Endothelial cell of umbilical vein (primary cell): Measurements from ENCODE around the gene LMCD1. TPM values are rescaled to one million over a fixed set of nuclear protein-coding genes. Genes with fewer than 3 reads are reported as not detected.

Experiments used
- BruUV-seq: library from RNA; stranded (reverse); fragments of 400-500 nt; replicated peaks from 2 replicates; lab custom pipeline; 2021; lab: Mats Ljungman, UMichigan
- CTCF ChIA-PET: fragments of 300-600, 350-600 bp; sonication (Branson Sonifier 250); formaldehyde crosslinking; loops from one replicate; lab custom pipeline; 2021; ENCODE audit warnings: antibody characterized with exemption, inconsistent platforms; lab: Charles Lee
- POLR2A ChIA-PET: fragments of 300-600, 350-600 bp; sonication (Branson Sonifier 250); formaldehyde crosslinking; loops from one replicate; lab custom pipeline; 2021; ENCODE audit warnings: antibody characterized with exemption, inconsistent platforms; lab: Charles Lee
- DNase-seq: peaks from one replicate; pipeline ENCODE4 v3.0.0-alpha.2; 2011; ENCODE audit warnings: low read depth, low spot score
- FAIRE-seq: peaks from 2 replicates; lab custom pipeline; 2011; peaks lifted over from hg19 to GRCh38; lab: Jason Lieb, UNC
- H2AFZ ChIP-seq: 2 replicates; pipeline ENCODE4 v1.6.0; 2012; ENCODE audit warnings: low read depth, low read length, control low read depth, inconsistent platforms
- H3K27ac ChIP-seq: 2 replicates; pipeline ENCODE4 v1.5.1; 2011; ENCODE audit warnings: low read depth, mild to moderate bottlenecking, control low read depth, low read length, moderate library complexity; ENCODE audit not compliant: insufficient read depth
- H3K27me3 ChIP-seq, 2 experiments: 2 replicates each; pipeline versions ENCODE4 v1.6.0 to v1.6.1; 2011; ENCODE audit warnings: low read length in 2 of 2, mixed read lengths in 1 of 2; ENCODE audit not compliant: control insufficient read depth in 2 of 2, insufficient read depth in 2 of 2
- H3K36me3 ChIP-seq, 2 experiments: 2 replicates in 1 of 2; 3 replicates in 1 of 2; pipeline ENCODE4 v1.5.1; 2011; ENCODE audit warnings: low read length in 2 of 2, mild to moderate bottlenecking in 1 of 2, moderate library complexity in 1 of 2; ENCODE audit not compliant: control insufficient read depth in 2 of 2, insufficient read depth in 2 of 2; ENCODE audit errors: extremely low read depth in 1 of 2
- H3K4me1 ChIP-seq: 3 replicates; pipeline ENCODE4 v1.5.1; 2011; ENCODE audit warnings: mild to moderate bottlenecking, low read length; ENCODE audit not compliant: control insufficient read depth, insufficient read depth; ENCODE audit errors: extremely low read depth
- H3K4me2 ChIP-seq: 2 replicates; pipeline ENCODE4 v1.6.1; 2011; ENCODE audit warnings: low read length, control low read depth, mixed read lengths; ENCODE audit not compliant: insufficient read depth
- H3K4me3 ChIP-seq, 3 experiments: fragments of 200-600 bp in 1 of 3; sonication (generic), shearing (Covaris generic) in 1 of 3; replicated peaks in 1 of 3; 2 replicates each; pipeline ENCODE4 v1.5.1; 2011 to 2016; ENCODE audit warnings: control low read depth in 3 of 3, low read length in 3 of 3, mild to moderate bottlenecking in 2 of 3, inconsistent platforms in 1 of 3, low read depth in 1 of 3, moderate library complexity in 1 of 3; ENCODE audit not compliant: insufficient read depth in 1 of 3
- H3K79me2 ChIP-seq: 2 replicates; pipeline ENCODE4 v1.6.0; 2012; ENCODE audit warnings: low read length, inconsistent platforms; ENCODE audit not compliant: control insufficient read depth, insufficient read depth
- H3K9ac ChIP-seq: replicated peaks from 2 replicates; pipeline ENCODE3; 2011; ENCODE audit warnings: low read length, control low read depth; ENCODE audit not compliant: insufficient read depth; ENCODE audit errors: extremely low read depth
- H3K9me1 ChIP-seq: replicated peaks from 3 replicates; pipeline ENCODE4 v1.6.0; 2011; ENCODE audit warnings: mild to moderate bottlenecking, low read length; ENCODE audit not compliant: control insufficient read depth, insufficient read depth; ENCODE audit errors: extremely low read depth
- H3K9me3 ChIP-seq: replicated peaks from 2 replicates; pipeline ENCODE4 v1.5.1; 2012; ENCODE audit warnings: low read length, inconsistent platforms; ENCODE audit not compliant: control insufficient read depth, insufficient read depth
- H4K20me1 ChIP-seq: replicated peaks from 2 replicates; pipeline ENCODE3; 2011; ENCODE audit warnings: mild to moderate bottlenecking, low read length; ENCODE audit not compliant: control insufficient read depth, insufficient read depth; ENCODE audit errors: extremely low read depth
- CTCF ChIP-seq, 2 donors: IDR thresholded peaks; 1 replicate in 1 of 2; 2 replicates in 1 of 2; pipeline ENCODE4 v1.5.1; 2011; ENCODE audit warnings: low read length in 2 of 2, mild to moderate bottlenecking in 2 of 2, moderate library complexity in 2 of 2, control low read depth in 1 of 2, inconsistent platforms in 1 of 2, low read depth in 1 of 2; ENCODE audit not compliant: insufficient read depth in 1 of 2; ENCODE audit errors: extremely low read depth in 1 of 2
- EZH2 ChIP-seq: IDR thresholded peaks from 2 replicates; pipeline ENCODE4 v1.6.1; 2012; ENCODE audit warnings: borderline replicate concordance, low read depth, mild to moderate bottlenecking, moderate library complexity, low read length, inconsistent platforms; ENCODE audit not compliant: severe bottlenecking
- FOS ChIP-seq: IDR thresholded peaks from 2 replicates; pipeline ENCODE4 v1.6.1; 2011; ENCODE audit warnings: mild to moderate bottlenecking, low read length, moderate library complexity, borderline replicate concordance; ENCODE audit not compliant: insufficient read depth
- GATA2 ChIP-seq: IDR thresholded peaks from 2 replicates; pipeline ENCODE4 v1.7.0; 2011; ENCODE audit warnings: low read depth, mild to moderate bottlenecking, moderate library complexity, mixed read lengths, low read length; ENCODE audit not compliant: insufficient read length, insufficient read depth
- JUN ChIP-seq: IDR thresholded peaks from 2 replicates; pipeline ENCODE4 v1.6.1; 2011; ENCODE audit warnings: borderline replicate concordance, low read depth; ENCODE audit not compliant: insufficient read length, insufficient read depth
- MAX ChIP-seq: IDR thresholded peaks from 2 replicates; pipeline ENCODE4 v1.6.1; 2011; ENCODE audit not compliant: insufficient read depth, insufficient read length
- MYC ChIP-seq: IDR thresholded peaks from one replicate; pipeline ENCODE4 v1.6.1; 2011; ENCODE audit warnings: mild to moderate bottlenecking, low read depth, low read length
- POLR2A ChIP-seq: IDR thresholded peaks from 2 replicates; pipeline ENCODE4 v1.6.1; 2012; ENCODE audit warnings: low read depth, mild to moderate bottlenecking, control low read depth, low read length
- POLR2AphosphoS5 ChIP-seq: IDR thresholded peaks from 2 replicates; pipeline ENCODE4 v1.6.1; 2012; ENCODE audit warnings: low read depth, mild to moderate bottlenecking, control low read depth, low read length, moderate library complexity; ENCODE audit not compliant: insufficient read depth
- dilution Hi-C: fragments of 300-500 bp; cut with MboI; formaldehyde crosslinking; loops from one replicate; pipeline ENCODE4 v1.15.0; 2019; ENCODE audit warnings: low sequenced_read_pairs; ENCODE audit not compliant: extremely low pct_ligation_motif_present
- intact Hi-C: fragments of 100-400 bp; cut with micrococcal nuclease; formaldehyde crosslinking; loops from one replicate; pipeline ENCODE4 v1.10.0; 2022
- polyA plus RNA-seq, 4 experiments: library from polyadenylated mRNA; depleted of rRNA in 3 of 4; stranded (reverse) in 3 of 4; unstranded in 1 of 4; fragments of >200 nt; gene quantifications; 2 replicates each; pipeline versions ENCODE4 v1.2.1 to v1.2.3, GENCODE V29; 2011 to 2012; ENCODE audit warnings: missing spikeins in 1 of 4
- total RNA-seq: library from RNA; stranded (reverse); gene quantifications from 2 replicates; pipeline ENCODE4 v1.2.3, GENCODE V29; 2021

Gene LMCD1
- total and polyA plus RNA-seq, 2 donors (not counting 3 experiments of a cell fraction or from before 2014, with no cell fraction given): 7.6 to 14.5 TPM

GRCh38 chr3:8500989-8501370 lies 643 bp upstream of the LMCD1 start:
- intact Hi-C loops: loop anchor here (1.0 to 10.0 kb wide), 7 partner anchors 18 to 626 kb away; no protein-coding TSS in a partner anchor
- DNase-seq: no peak
- ChIA-PET CTCF (interaction anchor here (0.6 to 9.5 kb wide), 22 partner anchors 8 to 199 kb away, joined by 3 to 114 read pairs (median 4); no protein-coding TSS in a partner anchor), POLR2A (interaction anchor here (0.6 to 1.6 kb wide), 5 partner anchors 9 to 84 kb away, joined by 3 to 9 read pairs (median 6); no protein-coding TSS in a partner anchor)
- TSS peak; percentile 85 for BruUV-seq
- TF ChIP-seq POLR2AphosphoS5: no peak
- TF ChIP-seq FOS: no peak
- TF ChIP-seq MAX: no peak
- TF ChIP-seq EZH2: no peak
- TF ChIP-seq JUN: no peak
- TF ChIP-seq POLR2A: no peak
- no peak for TF ChIP-seq MYC
- no peak for TF ChIP-seq GATA2
- TF ChIP-seq CTCF (IDR thresholded peaks at IDR 0.05; ENCODE audit: extremely low read depth in 1 of 2, insufficient read depth in 1 of 2, low read depth in 1 of 2, low read length in 2 of 2): no peak
- H3K36me3 ChIP-seq: no peaks in the 10 kb centered on the region
- H3K9me1 ChIP-seq: no peaks in the 10 kb centered on the region
- no peaks in the 10 kb centered on the region for H4K20me1 ChIP-seq
- no peak for FAIRE-seq
- peak overlapping the region; percentile 78 for H2AFZ ChIP-seq
- H3K27me3 ChIP-seq: no peaks in the 10 kb centered on the region
- peak overlapping the region; percentile 43 to 72 (median 62) for H3K4me3 ChIP-seq
- peaks cover 43% of the 10 kb centered on the region for H3K4me1 ChIP-seq
- dilution Hi-C loops: no loop called here
- peak overlapping the region; percentile 92 for H3K4me2 ChIP-seq
- no peaks in the 10 kb centered on the region for H3K79me2 ChIP-seq
- no peaks in the 10 kb centered on the region for H3K9me3 ChIP-seq
- peak overlapping the region; percentile 95 for H3K27ac ChIP-seq
- peak overlapping the region; percentile 89 for H3K9ac ChIP-seq
